Activated CD4-positive, alpha-beta T cell treated with anti-CD3 and anti-CD28 coated beads for 1 hour (primary cell): ENCODE measurements around the gene CST11.
"Not testable (repeated sequence)": the region's sequence is repeated elsewhere in the genome, so short reads cannot be mapped to it uniquely, and the experiment has no call there.

ENCODE experiments used
- DNase-seq: peaks from one replicate; pipeline ENCODE4 v3.0.0-alpha.2; 2020

Gene CST11, protein sequence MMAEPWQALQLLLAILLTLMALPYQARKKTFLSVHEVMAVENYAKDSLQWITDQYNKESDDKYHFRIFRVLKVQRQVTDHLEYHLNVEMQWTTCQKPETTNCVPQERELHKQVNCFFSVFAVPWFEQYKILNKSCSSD

DNA sequence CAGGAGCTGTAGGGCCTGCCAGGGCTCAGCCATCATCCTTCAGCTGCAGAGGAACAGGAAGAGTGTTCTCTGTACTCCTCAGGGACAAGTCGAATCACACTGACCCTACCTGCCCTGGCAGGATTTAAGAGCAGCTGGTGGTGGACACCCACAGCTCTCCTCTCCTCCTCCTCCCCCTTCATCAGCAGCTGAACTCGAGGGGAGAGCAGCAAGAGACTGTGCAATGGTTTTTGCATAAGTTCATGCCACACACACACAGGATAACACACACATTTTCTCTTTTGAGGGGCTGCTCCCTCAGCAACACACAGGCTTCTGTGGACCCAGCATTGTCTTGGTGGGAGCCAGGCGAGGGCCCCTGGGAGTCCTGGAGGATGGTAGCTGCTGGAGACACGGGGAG is at the start of gene CST11:
TSS of gene CST11 (minus strand) at position 101 of the 400 bp plus-strand sequence. CDS start at position 36, 65 bp downstream.
- no peak for DNase-seq

DNA sequence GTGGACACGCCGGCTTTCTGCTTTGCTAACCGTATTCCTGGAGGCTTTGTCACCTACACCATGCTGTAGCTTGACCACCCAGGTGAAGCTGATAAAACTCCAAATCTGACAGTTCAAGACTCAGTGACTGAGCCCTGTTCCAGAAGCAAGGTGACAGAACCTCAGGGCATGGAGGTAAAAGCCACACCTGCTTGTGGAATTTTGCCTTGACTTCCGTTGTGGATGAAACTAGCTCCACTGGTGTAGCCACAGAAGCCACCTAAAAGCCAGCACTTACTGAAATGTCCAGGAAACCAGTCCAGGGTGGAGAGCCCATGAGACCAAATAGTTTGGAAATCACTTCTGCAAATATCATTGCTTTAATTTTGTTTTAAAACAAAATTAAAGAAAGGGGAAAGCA is 49.2 kb upstream of the CST11 start:
- DNase-seq, result no peak

DNA sequence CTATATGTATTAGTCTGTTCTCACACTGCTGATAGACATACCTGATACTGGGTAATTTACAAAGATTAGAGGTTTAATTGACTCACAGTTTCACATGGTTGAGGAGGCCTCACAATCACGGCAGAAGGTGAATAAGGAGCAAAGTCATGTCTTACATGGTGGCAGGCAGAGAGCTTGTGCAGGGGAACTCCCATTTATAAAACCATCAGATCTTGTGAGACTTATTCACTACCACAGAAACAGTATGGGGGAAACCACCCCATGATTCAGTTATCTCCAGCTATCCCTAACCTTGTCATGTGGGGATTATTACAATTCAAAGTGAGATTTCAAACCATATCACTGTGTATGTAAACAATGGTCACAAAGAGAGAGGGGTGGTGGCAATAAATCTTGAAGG is 44.9 kb upstream of the CST11 start:
- no peak for DNase-seq

DNA sequence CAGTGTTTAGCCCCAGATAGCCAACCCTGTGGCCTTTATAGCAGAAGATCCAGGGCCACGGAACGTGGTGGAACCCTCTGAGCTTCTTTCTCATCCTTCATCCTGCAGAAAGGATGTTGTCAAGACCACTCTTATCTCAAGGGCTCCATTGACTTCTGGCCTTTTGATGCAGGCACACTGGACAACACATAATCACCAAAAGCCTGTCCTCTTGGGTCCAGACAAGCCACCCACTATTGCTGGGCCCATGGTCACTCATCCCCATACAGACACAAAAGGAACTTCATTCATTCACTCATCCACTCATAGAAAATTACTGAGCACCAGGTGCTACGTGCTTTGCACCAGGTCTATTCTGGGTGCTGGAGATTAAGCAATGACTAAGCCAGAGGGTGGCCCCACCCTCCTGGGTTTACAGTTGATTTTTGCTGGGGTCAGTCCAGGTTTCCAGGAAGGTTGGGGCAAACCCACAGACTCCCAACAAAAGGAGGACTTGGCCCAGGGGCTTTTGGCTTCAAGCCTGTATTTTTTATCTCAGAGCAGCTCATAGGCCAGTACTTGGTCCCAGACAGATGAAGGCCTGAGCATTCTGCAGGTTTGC is 40.6 kb upstream of the CST11 start:
- DNase-seq, result no peak

DNA sequence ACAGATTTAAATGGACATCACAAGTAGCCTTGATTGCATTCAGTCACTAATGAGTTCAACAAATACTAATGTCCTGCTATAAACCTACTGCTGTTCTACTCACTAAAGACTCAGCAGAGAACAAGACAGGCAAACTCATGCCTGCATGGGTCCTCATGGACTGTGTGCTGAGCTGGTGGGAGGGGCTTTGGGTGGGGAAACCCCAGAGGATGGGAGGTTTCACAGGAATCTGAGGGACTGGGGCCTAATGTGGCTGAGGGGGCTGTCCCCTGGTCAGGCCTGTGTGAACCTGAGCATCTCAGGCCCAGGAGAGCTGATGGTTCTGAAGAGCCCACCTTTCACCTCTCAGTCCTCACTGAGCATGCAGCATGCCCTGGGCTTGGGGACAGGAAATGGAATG is 39.6 kb upstream of the CST11 start:
- no peak for DNase-seq

DNA sequence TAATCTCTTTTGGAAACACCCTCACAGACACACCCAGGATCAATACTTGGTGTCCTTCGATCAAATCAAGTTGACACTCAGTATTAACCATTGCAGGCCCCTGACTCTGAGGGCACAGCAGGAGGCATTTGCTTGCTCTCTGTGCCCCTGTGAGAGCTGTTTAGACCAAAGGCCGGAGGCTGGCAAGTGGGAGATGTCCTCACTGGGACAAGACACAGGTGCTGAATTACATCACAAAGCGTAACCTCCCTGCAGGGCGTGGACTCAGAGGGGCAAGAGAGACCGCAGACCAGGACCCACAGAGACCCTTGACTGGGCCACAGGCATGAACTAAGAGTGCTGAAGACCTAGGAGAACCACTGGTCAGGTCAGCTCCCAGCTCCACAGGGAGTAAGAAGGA is 38.1 kb upstream of the CST11 start, which contains the start of gene CST8:
TSS of gene CST8 (plus strand) at position 301 of the 400 bp plus-strand sequence. CDS start 551 bp downstream, outside the sequence.
- DNase-seq, result no peak

DNA sequence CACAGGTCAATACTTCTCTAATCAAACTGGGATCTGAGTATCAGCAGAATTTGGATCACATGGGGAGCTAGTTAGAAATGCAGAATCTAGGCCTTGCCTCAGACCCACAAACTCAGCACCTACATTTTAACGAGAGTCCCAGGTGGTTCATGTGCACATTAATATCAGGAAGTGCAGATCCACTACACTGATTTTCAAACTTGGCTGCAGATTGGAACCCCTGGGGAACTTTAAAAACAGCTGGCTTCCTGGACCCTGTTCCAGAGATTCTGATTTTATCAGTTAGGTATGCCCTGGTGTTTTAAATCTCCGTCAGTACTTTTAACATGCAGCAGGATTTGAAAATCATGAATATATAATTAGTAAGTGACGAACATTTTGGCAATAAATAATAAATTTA is 36.3 kb upstream of the CST11 start:
- DNase-seq, result no peak

DNA sequence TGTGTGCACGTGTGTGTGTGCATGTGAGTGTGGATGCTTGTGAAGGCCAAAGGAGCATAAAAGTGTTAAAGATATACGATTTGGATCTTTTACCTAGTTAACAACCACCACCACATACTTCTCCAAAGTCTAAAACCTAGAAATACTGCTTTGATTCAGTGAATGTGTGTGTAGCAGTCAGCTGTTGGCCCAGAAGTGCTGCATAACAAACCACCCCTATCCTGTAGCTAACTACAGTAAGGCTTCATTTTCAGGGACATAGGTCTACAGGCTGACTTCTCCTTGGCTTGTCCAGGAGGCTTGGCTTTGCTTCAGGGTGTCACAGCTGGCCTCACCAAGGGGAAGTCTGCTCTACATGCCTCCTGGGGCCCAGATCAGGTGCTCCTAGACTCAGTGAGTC is 35.8 kb upstream of the CST11 start:
- DNase-seq, result no peak

DNA sequence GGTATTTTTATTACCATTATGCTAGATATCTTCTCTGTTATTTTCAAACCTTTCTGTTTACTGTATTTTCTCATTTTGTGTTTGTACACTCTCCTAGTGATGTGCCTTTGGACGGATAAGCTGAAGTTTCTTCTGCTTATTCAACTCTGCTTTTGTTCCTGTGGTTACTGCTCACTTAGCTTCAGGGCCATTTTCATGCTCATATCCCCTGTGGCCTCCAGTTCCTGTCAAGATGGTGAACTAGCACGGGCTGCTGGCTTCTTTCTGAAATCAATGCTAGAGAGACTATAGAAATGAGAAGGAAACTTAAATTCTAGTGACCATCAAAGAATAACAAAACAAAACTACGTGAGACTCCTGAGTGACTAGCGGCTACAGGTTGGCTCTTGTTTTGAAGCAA is 31.4 kb upstream of the CST11 start:
- DNase-seq, result no peak

DNA sequence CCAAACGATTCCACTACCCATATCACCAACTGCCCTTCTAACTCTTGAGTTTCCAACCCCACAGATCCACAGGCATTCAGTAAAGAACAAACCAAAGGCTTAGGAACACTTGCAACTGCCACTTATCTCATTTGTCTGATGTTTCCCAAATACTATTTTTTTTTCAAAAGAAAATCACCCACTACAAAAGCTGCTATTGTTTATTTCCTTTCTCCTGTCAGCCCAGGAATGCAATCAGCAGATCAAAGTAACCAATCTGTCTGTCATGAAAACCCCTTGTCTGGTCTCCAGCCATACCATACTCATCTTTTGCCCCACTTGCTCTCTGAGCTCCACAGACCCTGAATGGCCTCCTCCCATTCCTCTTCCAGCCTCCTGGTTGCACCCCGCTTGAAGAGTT is 29.5 kb upstream of the CST11 start:
- no peak for DNase-seq

DNA sequence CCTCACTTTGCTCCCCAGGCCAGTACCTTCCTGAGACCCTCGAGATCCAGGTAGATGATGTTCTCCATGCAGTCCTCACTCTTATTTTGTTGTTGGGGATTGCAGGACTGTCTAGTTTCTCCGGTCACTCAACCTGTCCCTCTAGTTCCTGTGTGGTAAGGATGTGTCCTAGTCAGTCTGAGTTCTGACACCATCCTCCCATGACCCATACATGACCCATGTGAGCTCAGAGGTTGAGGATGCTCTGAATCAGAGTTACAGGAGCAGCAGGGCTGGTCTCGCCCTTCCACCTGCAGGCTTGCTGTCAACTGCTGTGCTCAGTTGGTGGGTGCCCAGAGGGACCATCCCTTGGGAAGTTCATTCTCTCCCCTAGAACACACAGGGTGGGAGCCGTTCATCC is 26.4 kb upstream of the CST11 start:
- DNase-seq, result no peak

DNA sequence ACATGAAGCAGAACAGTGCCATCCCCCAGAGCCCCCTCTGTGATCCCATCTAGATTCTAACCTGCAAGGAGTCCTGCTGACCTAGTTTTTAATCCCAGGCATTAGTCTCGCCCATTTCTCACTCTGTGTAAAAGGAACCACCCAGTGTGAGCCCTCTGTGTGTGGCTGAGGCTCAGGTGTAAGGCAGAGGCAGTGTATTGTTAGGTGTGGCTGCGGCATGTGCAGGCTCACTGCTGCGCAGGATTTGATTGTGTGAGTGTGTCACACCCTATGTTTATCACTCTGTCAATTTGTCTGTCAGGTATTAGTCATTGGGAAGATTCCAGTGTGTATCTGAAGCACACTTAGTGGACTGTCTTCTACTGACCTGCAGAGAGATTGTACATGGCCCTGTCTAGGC is 24.5 kb upstream of the CST11 start:
- no peak for DNase-seq

DNA sequence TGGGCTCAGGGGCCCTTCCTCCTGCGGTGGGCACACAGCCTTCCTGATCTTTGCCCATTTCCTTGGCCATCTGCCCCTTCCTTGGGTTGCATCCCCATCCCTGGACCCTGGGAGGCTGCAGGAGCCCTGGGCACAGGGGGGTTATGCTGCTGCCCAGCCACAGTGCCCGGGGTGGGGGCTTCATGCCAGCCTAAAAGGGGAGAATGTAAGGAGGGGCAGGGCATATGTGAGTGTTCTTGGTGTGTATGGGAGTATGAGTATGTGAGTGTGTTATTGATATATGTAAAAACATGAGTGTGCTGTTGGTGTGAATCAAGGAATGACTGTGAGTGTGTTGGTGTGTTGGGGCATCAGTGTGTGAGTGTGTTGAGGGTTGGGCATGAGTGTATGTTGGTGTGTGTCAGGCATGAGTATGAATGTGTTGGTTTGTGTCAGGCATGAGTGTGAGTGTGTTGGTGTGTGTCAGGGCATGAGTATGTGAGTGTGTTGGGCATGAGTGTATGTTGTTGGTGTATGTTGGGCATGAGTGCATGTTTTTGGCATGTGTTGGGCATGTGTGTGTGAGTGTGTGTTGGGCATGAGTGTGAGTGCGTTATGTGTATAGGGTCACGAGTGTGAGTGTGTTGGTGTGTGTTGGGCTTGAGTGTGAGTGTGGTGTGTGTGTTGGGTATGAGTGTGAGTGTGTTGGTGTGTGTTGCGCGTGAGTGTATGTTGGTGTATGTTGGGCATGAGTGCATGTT is 23.5 kb upstream of the CST11 start:
- DNase-seq, result no peak

DNA sequence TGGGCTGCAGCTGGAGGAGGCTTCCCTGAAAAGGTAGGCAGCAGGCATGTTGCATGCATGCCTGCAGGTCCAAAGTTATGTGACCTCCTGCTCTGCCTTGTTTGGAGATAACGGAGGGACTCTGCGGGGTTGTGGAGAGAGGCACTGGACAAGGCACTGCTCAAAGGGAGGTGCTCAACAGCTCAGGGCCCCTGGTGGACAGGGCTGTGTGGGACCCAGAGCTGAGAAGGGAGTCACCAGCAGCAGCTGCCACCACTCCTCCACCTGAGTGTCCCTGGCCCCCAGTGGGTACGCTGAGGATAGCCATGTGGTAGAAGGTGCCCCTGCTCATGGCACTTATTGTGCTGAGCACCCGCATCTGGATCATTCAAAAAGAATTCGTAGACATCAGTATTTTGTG is 22.7 kb upstream of the CST11 start:
- DNase-seq, result no peak

DNA sequence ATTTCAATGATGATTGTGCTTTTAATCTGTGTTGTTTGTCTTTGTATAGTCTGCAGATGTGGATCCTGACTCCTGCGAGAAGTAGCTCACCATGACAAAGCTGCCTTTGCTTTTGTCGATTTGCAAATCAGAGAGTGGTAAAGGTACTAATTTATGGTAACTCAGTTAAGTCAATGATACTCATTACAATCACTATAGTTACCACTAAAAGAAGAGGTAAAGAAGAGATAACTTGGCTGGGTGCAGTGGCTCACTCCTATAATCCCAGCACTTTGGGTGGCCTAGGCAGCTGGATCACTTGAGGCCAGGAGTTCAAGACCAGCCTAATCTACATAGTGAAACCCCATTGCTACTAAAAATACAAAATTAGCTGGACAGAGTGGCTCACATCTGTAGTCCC is 20.6 kb upstream of the CST11 start:
- DNase-seq, result not testable (repeated sequence)

DNA sequence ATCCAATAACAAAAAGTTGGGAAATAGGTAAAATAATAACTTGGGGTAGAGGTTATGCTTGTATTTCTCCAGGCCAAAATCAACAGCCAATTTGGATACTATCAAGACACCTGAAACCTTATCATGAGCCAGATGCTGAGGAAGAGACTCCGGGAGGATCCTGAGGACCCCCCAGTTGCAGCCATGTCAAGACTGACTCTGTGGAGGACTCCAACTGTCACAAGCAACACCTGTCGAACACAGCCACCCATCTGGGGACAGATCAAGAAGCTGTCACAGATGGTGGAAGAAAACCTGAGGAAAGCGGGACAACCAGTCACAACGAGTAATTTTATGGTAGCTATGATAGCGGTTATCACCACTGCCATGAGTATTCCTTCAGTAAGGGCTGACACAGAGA is 19.6 kb upstream of the CST11 start:
- not testable (repeated sequence) for DNase-seq

DNA sequence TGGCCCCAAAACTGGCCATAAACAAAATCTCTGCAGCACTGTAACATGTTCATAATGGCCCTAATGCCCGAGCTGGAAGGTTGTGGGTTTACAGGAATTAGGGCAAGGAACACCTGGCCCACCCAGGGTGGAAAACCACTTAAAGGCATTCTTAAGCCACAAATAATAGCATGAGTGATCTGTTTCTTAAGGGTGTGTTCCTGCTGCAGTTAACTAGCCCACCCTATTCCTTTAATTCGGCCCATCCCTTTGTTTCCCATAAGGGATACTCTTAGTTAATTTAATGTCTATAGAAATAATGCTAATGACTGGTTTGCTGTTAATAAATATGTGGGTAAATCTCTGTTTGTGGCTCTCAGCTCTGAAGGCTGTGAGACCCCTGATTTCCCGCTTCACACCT is 14.3 kb upstream of the CST11 start:
- DNase-seq, result not testable (repeated sequence)

DNA sequence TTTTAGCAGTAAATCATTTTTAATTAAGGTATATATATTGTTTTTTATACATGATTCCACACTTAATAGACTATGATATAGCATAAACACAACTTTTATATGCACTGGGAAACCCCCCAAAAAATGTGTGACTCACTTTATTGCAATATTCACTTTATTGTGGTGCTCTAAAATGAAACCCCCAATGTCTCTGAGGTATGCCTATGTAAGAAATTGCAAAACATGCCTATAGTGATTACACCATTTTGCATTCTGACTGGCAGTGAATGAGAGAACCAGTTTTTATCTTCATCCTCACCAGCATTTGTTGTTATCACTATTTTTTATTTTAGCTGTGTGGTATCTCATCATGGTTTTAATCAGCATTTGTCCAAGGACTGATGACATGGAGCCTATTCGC is 8.5 kb upstream of the CST11 start:
- DNase-seq, result no peak

DNA sequence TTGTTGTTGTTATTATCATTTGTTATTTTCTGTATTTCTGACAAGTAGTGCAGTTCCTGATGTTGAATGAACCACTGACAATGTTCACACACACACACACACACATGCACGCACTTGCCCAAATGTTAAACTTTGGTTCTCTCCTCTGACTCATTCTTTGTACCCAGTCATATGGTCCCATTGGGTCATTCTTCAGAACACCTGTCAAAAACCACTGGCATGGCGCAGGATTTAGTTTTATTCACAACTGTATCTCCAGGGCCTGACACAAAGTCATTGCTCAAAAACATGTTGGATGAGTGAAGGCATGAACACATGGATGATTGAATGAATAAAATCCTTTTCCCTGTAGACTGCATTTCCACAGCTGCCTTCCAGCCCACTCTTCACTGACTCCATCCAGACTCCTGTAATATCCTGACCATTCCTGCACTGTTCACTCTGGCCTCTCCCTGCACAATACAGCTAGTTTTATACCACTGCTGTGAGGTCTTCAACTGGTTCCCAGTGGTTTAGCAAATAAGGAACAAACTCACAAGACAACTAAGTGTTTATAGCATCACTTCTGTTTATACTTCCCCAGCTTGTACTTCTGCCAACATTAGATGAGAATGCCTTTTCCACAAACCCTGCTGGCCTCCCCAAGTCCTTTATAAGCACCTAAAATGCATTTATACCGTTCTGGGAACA is 6.9 kb upstream of the CST11 start:
- DNase-seq, result no peak

DNA sequence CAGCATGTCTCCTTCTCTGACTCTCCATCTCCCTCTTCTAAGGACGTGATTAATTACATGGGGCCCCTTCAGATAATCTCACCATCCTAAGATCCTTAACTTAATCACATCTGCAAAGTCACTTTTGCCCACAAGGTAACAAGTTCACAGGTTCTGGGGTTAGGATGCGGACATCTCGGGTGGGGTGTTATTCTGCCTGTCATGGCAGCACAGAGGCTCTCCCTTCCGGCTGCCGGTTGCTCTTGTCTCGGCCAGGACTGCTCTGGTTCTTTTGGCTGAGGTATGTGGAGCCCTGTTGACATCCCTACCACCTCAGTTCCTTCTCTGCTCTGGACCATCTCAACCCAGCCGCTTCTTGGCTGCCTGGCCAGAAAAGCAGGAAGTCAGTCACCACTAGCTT is 4.2 kb upstream of the CST11 start:
- DNase-seq, result no peak

DNA sequence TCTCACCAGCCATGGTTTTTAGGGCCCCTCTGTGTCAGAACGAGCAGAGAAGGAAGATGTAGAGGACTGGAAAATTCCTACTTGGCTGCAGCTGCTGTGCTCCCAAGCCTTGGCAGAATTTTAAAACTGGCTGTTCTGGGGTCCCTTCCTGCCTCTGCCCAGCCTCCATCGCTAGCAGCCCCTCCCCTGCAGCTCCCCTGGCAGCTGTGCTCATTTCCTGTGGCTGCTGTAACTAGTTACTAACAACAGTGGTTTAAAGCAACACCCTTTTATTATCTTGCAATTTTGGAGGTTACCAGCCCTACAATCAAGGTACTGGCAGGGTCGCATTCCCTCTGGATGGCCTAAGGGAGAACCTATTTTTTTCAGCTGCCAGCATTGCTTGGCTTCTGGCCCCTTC is 3.7 kb upstream of the CST11 start:
- no peak for DNase-seq

DNA sequence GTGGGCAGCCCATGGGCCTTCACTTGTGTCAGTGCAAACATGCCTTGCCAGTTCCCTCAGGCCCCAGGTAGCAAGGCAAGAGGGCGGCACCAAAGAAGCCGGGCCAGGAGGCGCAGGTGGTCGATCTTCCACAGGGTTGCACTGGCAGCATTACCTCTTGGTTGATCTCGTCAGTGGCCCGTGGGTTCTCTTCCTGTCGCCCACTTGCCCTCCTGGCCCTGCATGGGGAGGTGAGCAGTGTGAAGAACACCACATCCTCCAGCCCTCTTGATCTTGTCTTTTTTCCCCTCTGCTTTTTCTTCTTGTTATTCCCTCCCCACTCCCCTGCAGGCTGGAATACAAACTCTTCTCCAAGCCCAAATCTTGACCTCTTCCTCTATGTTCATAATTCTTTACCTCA is 3.0 kb upstream of the CST11 start:
- DNase-seq, result no peak

DNA sequence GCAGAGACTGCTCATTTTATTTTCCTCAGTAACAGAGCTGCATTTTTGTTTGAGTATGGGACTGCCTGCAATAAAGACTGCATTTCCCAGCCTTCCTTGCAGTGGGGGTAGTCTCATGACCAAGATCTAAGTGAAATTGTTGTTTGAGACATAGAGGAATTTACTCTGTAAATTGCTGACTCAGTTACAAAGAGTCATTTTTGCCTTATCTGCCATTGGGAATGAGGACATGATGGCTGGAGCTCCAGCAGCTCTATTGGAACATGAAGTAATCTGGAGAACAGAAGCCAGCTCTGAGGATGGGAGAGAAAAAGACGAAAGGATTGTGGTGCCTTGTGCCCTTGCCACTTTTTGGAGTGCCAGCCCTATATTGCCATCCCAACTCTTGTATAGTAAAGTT is 2.1 kb upstream of the CST11 start:
- DNase-seq, result no peak
